HG02678 (cell line): ENCODE results near the gene CNNM3.
"Not testable (repeated sequence)": the region's sequence is repeated elsewhere in the genome, so short reads cannot be mapped to it uniquely, and the experiment has no call there.

ENCODE experiments used
- ATAC-seq: cut with Tn5 transposase; IDR thresholded peaks from one replicate; pipeline ENCODE4 v1.9.1; 2021; ENCODE audit warnings: mild to moderate bottlenecking, moderate library complexity; ENCODE audit not compliant: unreplicated experiment

The CNNM3 gene

DNA sequence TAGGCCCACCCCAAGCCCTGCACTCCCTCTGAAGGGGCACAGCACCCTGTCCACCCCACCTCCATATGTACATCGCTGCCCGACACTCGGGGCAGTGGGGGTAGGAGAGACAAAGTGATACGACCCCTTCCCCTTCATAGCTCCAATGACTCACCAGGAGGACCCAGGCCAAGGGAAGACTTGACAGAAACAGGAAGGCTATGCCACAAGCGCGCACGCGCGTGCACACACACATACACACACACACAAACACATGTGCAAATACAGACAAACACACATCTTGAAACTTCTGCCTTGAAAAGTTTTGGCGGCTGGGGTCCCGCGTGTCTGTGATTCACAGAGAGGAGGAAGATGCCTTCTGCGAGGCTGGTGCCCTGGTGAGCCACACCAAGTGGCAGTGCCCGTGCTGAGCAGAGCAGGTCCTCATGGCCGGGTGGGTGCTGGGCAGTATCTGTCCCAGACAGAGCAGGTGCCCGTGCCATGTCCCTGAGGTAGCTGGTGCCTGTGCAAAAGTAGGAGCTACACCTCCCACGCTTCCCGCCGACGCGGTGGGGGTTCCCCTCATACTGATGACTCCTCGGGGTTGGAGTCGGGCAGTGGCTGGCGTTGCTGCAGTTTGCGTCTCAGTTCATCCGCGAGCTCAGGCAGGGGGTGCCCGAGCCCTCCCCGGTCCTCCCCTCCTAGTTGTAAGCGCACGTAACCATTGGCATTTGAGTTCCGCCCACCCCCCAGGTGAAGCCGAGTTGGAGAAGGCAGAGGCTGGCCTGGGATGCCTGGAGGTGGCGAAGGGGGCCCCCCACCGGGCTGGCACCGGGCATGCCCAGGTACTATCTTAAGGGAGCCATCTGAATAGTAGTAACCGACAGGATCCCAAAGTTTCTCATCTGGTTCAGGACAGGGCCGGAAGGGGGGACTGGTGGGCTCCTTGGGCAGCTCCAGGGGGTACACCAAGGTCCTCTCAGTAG lies 44.3 kb downstream of the CNNM3 start:
- no peak for ATAC-seq

DNA sequence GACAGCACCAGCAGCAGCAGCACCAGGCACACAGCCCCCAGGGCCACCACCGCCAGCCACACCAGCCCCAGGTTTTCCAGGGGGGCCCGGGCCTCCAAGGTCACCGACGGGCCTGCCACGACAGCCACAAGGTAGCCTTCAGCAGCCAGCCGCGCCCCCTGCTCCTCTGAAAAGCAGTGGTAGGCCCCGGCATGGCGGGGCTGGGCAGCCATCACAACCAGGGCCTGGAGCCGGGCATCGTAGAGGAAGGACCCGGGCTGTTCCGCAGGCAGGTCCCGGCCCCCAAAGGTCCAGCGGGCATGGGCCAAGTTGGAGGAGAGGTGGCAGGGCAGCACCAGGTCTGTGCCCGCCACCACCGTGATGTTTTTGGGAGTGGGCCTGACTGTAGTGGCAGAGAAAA lies 45.0 kb downstream of the CNNM3 start:
- no peak for ATAC-seq

DNA sequence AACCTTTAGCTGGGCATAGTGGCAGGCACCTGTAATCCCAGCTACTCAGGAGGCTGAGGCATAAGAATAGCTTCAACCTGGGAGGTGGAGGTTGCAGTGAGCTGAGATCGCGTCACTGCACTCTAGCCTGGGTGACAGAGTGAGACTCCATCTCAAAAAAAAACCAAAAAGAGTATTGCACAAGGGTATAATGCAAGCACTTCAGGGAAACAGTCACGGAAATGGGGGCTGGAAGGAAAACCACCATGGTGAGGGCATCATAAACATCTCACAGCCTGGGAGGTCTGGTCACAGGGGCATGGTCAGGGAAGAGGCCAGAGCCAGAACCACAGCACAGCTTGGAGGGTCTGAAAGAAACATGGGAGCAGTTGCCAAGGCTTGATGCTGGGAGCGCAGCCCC lies 47.0 kb downstream of the CNNM3 start:
- ATAC-seq, result not testable (repeated sequence)

DNA sequence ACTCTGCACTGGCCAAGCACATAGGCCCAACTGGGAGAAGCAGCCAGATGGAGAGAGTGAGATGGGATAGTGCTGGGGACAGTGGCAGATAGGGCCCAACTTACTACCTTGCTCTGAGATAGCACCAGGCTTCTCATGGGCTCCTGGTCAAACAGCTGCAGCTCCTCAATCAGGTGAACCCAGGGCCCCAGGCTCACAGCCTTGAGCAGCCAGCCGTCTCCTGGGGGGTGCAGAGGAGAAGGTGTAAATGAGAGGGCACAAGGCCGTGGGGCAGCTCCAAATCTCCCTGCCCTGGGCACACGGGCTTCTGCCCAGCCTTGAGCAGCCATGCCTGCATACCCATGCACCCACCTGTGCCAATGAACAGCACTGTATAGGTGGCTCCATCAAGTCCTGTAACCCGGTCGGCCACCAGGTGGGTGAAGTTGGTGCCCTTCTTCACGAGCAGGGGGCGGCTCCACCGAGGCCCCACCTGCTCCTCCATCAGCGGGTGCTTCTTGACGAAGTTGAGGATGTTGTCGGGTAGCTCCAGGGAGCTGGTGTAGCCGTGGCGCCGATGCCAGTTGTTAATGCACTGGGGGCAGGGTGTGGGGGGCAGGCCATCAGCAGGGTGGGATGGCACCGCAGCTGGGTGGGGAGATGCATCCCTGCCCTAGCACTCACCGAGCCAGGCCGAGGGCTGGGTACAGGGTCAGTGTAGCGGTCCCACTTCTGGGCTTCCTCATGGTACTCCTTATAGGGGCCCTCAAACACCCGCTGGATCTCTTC lies 47.7 kb downstream of the CNNM3 start:
- no peak for ATAC-seq

DNA sequence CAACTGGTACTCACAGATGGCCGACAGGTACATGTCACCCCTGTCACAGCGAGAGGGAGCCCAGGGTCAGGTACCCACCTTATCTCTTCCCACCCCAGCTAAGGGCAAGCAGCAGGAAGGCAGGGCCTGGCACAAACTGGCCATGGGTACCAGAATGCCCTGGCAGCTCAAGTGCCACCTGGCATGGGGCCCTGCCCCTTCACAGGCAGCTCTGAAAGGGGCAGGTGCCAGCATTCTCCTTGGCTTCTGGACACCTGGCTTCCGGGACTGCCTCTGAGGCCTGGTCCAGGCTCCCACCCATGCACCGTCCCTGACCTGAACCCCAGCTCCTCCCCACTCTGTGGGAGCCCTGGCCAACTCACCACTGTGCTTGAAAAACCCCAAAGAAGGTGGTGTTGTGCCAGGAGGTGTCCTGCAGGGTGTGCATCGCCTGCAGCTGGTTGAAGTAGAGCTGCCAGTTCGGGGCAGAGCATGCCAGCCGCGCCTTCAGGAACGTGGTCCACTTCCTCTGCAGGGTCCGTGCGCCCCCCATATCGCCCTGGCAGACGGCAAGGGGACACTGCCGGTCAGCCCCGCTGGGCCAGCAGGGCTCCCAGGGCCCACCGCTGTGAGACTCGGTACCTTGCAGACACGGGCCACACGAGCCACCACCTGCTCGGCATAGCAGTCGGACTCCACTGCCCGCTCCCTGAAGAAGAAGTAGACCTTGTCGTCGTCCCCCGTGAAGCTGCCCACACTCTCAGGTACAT lies 48.4 kb downstream of the CNNM3 start:
- no peak for ATAC-seq

DNA sequence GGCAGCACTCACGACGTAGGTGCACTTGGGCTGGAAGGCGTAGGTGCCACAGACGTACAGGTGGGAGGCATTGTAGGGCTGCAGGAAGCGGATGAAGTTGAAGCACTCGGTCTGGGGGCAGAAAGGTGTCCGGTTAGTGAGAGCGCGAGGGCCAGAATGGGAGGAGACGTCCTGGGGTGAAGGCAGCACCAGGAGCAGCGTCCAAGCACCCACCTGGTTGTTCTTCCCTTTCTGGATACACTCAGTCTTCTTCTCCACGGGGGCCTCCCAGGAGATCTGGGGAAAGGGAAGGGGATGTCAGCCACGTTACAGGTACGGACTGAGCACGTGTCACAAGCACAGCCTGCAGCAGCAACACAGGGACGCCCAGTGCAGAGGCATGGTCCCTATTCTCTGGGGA lies 49.6 kb downstream of the CNNM3 start:
- ATAC-seq, result no peak

DNA sequence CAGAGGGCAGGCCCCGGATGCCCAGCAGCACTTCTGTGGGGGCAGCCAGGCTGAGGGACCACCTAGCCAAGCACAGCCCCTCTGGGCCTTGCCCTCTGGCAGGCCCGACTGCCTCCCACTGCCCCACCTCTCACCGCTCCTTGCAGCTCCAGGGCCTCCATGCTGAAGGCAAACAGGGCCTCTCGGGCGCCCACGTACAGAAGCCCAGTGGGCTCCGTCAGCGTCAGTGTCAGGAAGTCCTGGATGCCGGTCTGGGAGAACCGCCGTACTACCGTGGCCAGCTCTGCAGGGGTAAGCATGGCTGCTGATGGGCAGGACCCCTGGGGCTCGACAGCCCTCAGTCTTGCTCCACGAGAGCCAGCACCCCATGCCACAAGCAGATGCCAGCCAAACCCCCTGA lies 50.1 kb downstream of the CNNM3 start:
- no peak for ATAC-seq

DNA sequence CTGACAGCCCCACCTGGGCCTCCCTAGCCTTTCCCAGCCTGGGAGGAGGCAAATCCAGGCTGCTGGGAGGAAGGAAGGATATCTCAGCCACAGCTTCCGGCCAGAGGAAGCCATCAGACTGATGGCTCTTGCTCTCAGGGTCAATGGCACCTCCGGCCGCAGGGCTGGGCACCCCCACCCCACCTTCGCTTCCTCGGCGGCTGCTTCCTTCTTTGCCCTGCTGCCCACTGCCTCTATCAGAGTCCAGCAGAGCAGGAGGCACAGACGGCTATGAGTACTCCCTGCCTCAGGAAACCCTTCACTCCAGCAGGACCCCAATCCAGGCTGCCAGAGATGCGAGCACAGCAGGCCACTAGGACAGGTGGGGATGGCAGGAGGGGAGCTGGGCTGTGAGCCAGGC lies 50.5 kb downstream of the CNNM3 start:
- no peak for ATAC-seq

DNA sequence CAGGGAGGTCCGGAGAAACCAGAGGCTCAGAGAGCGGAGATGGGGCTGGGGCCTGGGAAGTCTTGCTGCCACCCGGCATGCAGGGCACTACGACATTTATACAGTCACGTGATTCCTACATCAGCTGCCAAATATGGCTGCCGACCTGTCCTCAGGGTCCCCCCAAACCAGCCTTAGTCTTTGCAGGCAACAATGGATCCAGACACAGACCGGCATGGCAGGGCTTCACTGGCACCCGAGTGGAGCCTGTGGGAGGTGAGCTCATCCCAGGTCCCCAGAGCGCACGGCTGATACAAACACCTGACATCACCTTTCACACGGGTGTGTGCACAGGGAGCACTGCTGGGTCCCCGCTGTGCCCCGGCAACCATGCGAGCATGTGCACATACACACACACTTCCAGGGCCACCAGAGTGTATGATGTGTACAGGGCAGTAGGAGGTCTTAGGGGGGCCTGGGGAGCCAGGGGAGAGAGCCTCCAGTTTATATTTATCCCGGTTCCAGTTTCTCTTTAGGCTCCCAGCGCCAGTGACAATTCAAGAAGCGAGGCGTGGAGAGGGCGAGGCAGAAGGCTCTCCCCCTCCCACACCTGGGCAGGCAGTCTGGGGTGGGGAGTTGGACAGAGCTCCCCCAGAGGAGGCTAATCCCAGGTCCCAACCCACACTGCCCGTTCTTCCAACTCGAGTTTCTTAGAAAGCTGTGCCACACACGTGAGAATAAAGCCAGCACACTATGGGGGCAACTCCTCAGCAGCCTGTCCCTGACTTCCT lies 51.1 kb downstream of the CNNM3 start:
- no peak for ATAC-seq

DNA sequence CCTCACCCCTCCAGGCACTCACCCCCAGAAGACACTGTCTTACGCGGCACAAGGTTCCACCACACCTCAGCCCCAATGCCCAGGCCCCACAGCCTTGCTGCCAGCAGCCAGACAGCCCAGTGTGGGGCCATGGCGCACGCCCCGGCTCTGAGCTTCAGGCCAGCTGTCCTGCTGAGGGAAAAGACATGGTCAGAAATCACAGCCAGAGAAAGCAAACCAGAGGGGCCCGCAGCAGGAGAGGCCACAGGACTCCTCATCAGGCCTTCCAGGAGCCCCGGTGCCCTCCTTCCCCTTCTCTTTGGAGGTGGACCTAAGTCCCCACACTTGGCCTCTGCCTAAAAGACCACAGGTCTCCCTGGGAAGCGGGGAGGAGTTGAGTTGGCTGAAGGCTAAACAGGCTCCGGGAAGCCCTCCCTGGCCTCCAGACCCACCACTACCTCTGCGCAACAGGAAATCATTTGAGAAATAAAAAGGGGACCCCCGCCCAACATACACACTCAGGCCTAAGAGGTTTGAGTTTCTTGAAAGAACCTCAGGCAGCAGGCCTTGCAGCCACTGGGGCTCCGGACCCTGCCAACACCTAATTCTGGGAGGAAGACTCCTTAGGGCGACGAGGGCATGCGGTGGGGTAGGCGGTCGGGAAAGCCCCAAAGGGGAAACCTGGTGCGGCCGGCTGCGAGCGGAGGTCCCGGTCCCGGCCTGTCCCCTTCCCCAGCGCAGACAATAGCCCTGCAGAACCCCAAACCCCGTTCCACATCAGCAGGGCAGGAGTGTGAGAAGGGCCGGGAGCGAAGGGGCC lies 51.9 kb downstream of the CNNM3 start:
- peak; percentile 21 for ATAC-seq

DNA sequence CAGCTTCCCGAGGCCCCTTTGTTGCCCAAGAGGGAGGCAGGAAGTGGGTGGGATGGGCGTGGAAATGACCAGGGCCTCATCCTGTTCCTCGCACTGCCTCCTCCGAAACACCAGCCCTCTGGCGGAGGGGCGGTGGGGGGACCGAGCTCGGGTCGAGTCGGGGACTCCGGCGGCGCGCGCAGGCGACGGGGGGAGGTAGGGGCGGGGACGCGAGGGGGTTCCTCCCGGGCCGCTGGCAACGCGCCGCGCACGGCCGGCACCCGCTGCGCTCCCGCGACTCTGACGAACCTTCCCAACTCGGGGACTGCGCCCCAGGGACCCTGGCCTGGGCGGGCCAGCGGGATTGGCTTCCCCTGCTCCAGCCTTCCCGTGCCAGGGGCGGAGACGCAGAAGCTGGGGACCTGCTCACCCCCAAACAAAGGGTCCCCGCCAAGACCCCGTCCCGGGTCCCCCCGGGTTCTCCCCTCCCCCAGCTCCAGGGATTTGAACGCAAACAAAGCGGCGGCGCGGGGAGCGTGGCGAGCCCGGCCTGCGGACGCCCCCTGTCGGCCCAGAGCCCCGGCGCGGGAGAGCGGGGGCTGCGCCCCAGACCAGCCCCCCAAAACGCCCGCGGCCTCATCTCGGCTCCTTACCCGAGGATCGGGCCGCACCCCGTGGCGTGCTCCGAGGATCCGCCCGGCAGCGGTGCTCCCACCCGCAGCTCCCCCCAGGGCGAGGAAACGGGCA lies 52.6 kb downstream of the CNNM3 start:
- peak; percentile 53 for ATAC-seq

DNA sequence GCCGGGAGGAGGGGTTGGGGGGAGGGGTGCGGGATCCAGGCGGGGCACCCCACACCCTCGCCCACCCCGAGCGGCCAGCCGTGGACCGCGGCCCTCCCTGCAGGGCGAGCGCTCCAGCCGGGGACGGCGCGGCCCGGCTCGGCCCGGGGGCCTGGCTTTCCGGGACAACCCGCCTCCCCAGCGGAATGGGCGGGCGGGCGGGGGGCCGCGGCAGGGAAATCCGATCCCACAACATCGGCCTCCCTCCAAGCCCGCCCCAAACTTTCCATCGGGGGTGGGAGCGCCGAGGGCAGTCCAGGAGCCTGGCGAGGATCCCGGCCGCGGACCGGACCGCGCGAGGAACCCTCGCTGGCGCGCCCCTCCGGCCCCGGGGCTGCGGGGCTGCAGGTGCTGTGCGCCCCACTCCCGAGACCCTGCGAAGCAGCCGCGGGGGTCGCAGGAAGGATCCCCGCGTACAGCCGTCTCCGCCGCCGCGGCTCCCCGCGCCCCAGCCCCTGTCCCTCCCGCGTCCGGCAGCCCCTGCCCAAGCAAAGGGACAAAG lies 53.3 kb downstream of the CNNM3 start:
- ATAC-seq, result peak; percentile 4

DNA sequence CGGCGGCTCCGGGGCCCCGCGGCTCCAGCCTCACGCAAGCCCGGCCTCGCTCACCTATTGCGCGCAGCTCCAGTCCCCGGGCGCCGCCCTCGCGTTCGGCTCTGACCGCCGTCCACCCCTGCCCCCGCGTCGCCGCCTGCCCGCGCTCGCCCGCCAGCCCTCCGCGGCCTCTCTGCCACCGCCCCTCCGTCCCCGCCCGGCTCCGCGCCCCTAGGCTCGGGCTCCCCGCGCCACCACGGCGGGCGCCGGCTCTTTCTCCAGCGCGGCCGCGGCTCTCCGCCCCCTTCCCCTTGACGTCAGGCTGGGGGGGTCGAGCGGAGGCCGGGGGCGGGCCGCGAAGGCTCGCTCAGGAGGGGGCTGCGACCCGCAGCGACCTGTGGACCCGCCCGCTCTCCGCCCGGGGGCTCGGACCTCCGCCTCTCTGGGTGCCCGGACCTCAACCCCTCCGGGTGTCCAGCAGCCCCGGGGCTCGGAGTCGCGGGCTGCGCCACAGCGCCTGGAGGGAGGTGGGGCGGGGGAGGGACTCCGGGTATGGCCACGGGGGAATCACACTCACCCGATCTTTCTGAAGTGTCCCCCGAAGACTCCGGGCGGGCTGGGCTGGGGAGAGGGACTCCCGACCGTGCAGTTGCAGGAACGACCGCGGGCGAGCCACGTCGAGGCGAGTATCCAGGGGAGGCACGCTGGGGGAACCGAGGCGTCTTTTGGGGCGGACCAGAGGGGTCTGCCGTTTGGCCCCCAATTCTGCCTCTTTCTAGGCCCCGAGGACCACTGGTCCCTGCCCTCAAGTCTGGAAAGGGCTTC lies 54.0 kb downstream of the CNNM3 start, which contains the start of gene SEMA4C:
Gene SEMA4C (minus strand): TSS at position 259 of the 804 bp plus-strand sequence. CDS start 2,194 bp downstream, outside the sequence.
- ATAC-seq, result peak; percentile 26

DNA sequence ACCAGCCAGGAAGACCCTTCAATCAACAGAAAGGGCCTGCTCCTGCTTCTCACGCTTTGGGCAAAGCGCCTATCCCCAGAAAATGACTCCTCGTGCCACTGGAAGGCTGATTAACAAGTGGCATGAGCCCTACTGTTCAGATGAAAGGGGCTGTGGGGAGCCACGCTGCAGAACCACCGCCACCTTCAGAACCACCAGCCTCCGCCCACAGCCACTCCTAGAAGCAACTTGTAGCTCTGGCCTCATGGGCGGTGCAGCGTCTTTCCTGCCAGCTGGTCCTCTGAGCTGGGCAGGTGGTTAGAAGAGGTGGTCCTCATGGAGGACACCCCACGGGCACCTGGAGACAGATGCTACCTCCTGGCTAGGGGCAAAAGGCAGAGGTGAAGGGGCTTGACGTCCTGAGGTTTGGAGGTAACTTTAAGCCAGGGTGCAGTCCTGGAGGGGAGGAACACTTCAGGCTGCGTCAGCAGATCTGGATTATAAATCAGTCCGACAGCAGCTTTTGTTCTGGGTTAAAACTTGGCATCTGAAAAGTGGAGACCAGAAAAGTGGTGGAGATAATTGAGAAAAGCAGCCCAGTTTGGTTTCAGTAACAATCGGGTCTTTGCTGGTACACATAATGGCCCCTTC lies 54.7 kb downstream of the CNNM3 start:
- no peak for ATAC-seq

DNA sequence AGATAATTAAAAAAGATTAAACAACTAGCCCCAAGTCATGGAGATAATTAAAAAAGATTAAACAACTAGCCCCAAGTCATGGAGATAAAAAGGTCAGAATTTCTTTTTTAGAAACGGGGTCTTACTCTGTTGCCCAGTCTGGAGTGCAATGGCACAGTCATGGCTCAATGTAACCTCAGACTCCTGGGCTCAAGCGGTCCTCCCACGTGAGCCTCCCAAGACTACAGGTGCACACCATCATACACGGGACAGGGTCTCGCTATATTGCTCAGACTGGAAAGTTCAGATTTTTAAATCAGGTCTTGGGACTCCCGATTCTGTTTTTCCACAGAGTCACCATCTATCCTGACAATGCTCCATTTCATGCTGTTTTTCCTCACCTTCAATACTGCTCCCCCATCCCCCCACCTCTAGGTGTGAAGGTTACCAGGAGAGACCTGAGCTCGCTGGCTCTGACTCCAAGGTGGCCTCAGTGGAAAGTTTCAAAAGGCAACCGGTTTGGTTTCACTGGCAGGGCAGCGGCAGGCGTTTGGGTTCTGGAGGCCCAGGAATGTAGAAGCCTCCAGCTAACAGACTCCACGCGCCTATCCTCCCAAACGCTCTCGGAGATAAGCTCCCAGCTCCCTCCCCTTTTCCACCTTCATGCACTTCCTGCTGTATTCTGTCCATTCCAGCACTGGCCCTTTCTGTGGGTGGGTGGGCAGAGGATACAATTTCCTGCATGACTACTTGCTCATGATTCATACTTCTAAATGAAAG lies 56.7 kb downstream of the CNNM3 start:
- ATAC-seq, result no peak

DNA sequence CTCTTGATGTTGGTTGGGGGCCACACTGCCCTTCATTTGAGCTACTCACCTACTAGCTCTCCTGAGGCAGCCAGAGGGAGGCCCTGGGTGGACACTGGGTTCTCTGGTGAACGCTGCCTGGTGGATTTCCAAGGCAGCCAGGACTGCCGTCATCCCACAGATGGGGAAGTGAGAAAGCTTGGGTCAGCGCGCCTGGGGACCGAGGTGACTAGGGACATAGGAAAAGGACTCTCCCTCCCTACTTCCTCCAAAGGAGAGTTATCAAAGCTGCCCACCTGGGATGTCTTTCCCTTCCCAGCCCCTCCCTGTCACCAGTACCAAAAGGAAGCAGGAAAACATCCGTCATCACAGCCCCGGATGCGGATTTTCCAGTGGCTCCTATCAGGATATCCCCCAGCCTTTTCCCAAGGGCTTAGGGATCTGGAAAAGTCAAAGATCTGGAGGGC lies 57.6 kb downstream of the CNNM3 start:
- no peak for ATAC-seq
